Gastrocnemius medialis (tissue), 4 donors: ENCODE data around the gene MEIOB. TPM values are rescaled to one million over a fixed set of nuclear protein-coding genes. Genes with fewer than 3 reads are reported as not detected.
"Not testable (repeated sequence)": the region's sequence is repeated elsewhere in the genome, so short reads cannot be mapped to it uniquely, and the experiment has no call there.

Experiments
- ATAC-seq, 2 donors: fragments of 150-250 bp; one replicate each; pipeline ENCODE4 v1.9.1; 2016
- DNase-seq, 2 donors: peaks; one replicate each; pipeline ENCODE4 v3.0.0-alpha.2; 2019
- H3K27ac ChIP-seq, 4 donors: fragments of 200-600 bp; sonication (generic); 1 replicate in 1 of 4; 2 replicates in 3 of 4; pipeline ENCODE4 v1.5.1; 2016 to 2018; ENCODE audit warnings: mild to moderate bottlenecking in 2 of 4, moderate library complexity in 1 of 4
- H3K27me3 ChIP-seq, 3 donors: fragments of 200-600 bp; sonication (generic) in 2 of 3; 1 replicate in 1 of 3; 2 replicates in 2 of 3; pipeline versions ENCODE4 v1.5.1 to v1.6.0; 2016 to 2019; ENCODE audit warnings: mild to moderate bottlenecking in 1 of 3, moderate library complexity in 1 of 3
- H3K36me3 ChIP-seq, 2 donors: fragments of 200-600 bp; sonication (generic) in 1 of 2; one replicate each; pipeline ENCODE4 v1.5.1; 2017 to 2018
- H3K4me1 ChIP-seq, 2 donors: fragments of 200-600 bp; sonication (generic) in 1 of 2; one replicate each; pipeline ENCODE4 v1.5.1; 2016 to 2017; ENCODE audit warnings: mild to moderate bottlenecking in 2 of 2
- H3K4me3 ChIP-seq, 4 donors: fragments of 200-600 bp; sonication (generic) in 3 of 4; 1 replicate in 1 of 4; 2 replicates in 3 of 4; pipeline ENCODE4 v1.5.1; 2016 to 2019; ENCODE audit warnings: mild to moderate bottlenecking in 2 of 4
- H3K9me3 ChIP-seq, 3 donors: fragments of 200-600 bp; sonication (generic) in 2 of 3; 1 replicate in 1 of 3; 2 replicates in 2 of 3; pipeline ENCODE4 v1.5.1; 2016 to 2019
- POLR2A ChIP-seq, 2 donors: fragments of 450-650 bp; IDR thresholded peaks; one replicate each; pipeline ENCODE4 v1.6.1; 2017; ENCODE audit warnings: antibody characterized with exemption in 2 of 2, mild to moderate bottlenecking in 2 of 2, moderate library complexity in 2 of 2
- in situ Hi-C, 4 donors: fragments of 200-750 bp; cut with MboI; loops; one replicate each; pipeline versions ENCODE4 v1.15.0 to v1.8.0; 2017; ENCODE audit warnings: low sequenced_read_pairs in 4 of 4
- intact Hi-C: fragments of 100-400 bp; cut with DNase I; formaldehyde crosslinking; loops from one replicate; pipeline ENCODE4 v1.15.1; 2023; ENCODE audit warnings: low total_unique reads
- total RNA-seq, 4 donors: library from RNA; depleted of rRNA; stranded (reverse); fragments of >200 nt; gene quantifications; one replicate each; pipeline versions ENCODE4 v1.1.0 to v1.2.3, GENCODE V29; 2016
- TF ChIP-seq, protein P1 (sequence below), 5 experiments: fragments of 450-650 bp in 3 of 5; fragments of 200-600 bp in 2 of 5; sonication (generic) in 2 of 5; IDR thresholded peaks in 4 of 5; conservative IDR thresholded peaks in 1 of 5; 1 replicate in 4 of 5; 2 replicates in 1 of 5; pipeline ENCODE4 v1.5.1; 2016 to 2019; ENCODE audit warnings: antibody characterized with exemption in 5 of 5, mild to moderate bottlenecking in 3 of 5, moderate library complexity in 3 of 5

MEIOB gene
- total RNA-seq, 4 donors from 2014 or later = not detected

DNA sequence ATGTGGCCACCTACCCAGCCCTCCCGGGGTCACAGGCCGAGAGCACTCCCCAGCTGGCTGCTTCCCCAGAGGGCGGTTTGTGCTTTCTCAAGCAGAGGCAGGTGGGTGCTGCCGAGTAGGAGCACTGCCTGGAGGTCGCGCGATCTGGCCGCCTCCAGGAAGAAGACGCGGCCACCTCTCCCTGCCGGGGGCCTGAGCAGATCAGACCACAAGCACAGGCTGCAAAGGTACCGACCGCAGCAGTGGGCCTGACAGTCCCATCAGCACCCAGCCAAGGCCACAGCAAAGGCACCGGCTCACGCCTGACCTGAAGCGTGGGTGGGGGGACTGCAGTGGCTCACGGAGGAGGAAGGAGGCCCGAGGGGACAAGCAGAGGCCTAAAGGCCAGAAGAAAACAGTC lies 63.3 kb downstream of the MEIOB start:
- Histone ChIP-seq H3K36me3 (peaks cover 0 to 26% of the 10 kb centered on the region in 2 donors), H3K9me3 (no peaks in the 10 kb centered on the region), H3K4me1 (no peaks in the 10 kb centered on the region), H3K27me3 (no peaks in the 10 kb centered on the region), H3K27ac (no peak overlapping the region), H3K4me3 (no peak overlapping the region)
- DNase-seq (no peak), ATAC-seq (no peak)
- TF ChIP-seq, protein P1, sequence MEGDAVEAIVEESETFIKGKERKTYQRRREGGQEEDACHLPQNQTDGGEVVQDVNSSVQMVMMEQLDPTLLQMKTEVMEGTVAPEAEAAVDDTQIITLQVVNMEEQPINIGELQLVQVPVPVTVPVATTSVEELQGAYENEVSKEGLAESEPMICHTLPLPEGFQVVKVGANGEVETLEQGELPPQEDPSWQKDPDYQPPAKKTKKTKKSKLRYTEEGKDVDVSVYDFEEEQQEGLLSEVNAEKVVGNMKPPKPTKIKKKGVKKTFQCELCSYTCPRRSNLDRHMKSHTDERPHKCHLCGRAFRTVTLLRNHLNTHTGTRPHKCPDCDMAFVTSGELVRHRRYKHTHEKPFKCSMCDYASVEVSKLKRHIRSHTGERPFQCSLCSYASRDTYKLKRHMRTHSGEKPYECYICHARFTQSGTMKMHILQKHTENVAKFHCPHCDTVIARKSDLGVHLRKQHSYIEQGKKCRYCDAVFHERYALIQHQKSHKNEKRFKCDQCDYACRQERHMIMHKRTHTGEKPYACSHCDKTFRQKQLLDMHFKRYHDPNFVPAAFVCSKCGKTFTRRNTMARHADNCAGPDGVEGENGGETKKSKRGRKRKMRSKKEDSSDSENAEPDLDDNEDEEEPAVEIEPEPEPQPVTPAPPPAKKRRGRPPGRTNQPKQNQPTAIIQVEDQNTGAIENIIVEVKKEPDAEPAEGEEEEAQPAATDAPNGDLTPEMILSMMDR (IDR thresholded peaks at IDR 0.05 in 4 of 5, conservative IDR thresholded peaks at IDR 0.05 in 1 of 5) = no peak
- TF ChIP-seq POLR2A (IDR thresholded peaks at IDR 0.05) = no peak
- in situ Hi-C loops = no loop called here
- intact Hi-C loops = no loop called here

DNA sequence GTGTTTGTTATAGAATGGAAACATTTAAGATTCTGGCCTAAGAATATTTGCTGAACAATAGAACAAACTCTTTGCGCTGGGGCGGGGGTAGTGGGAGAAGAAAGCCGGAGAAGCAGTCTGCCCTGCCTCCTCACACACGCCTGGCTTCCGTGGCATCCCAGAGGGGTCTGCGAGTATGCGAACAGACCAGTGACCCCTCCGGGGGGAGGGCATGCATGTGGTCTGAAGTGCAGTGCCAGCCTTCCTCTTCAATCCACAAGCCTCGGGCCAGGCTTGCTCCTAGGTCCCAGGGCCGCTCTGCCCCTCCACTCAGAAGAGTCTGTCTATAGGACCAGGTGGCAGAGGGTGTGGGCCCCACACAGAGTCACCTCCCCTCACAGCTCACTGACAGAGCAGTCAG lies 64.3 kb downstream of the MEIOB start:
- Histone ChIP-seq H3K4me3 (no peak overlapping the region), H3K4me1 (no peaks in the 10 kb centered on the region), H3K36me3 (peaks cover 0 to 26% of the 10 kb centered on the region in 2 donors), H3K9me3 (no peaks in the 10 kb centered on the region), H3K27me3 (no peaks in the 10 kb centered on the region), H3K27ac (no peak overlapping the region)
- DNase-seq = no peak
- no peak for ATAC-seq
- intact Hi-C loops (no loop called here), in situ Hi-C loops (no loop called here)
- TF ChIP-seq, protein P1 (IDR thresholded peaks at IDR 0.05 in 4 of 5, conservative IDR thresholded peaks at IDR 0.05 in 1 of 5) = no peak
- TF ChIP-seq POLR2A (IDR thresholded peaks at IDR 0.05) = no peak

DNA sequence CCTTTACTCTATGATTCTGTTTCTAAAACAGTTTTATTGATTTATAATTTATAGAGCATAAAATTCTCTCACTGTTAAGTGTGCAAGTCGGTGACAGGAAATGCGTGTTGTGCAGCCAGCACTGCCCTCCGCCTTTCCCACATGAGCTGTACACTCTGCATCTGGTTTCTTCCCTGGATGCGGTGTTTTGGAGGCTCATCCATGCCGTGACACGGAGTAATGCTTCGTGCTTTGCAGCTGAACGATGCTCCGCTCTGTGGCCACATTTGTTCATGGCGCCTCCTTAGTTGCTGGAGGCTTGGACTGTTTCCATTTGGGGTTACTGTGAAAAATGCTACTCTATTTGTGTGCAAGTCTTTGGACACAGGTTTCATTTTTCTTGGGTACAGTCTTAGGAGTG lies 71.3 kb downstream of the MEIOB start:
- Histone ChIP-seq H3K9me3 (no peaks in the 10 kb centered on the region), H3K27ac (no peak overlapping the region), H3K4me1 (no peaks in the 10 kb centered on the region), H3K27me3 (no peaks in the 10 kb centered on the region), H3K4me3 (no peak overlapping the region), H3K36me3 (peaks cover 0 to 3% of the 10 kb centered on the region in 2 donors)
- intact Hi-C loops = no loop called here
- TF ChIP-seq, protein P1 (IDR thresholded peaks at IDR 0.05 in 4 of 5, conservative IDR thresholded peaks at IDR 0.05 in 1 of 5) = no peak
- TF ChIP-seq POLR2A (IDR thresholded peaks at IDR 0.05) = no peak
- DNase-seq = no peak
- in situ Hi-C loops = no loop called here
- peak in 1 of 2 donors; percentile 21 for ATAC-seq

DNA sequence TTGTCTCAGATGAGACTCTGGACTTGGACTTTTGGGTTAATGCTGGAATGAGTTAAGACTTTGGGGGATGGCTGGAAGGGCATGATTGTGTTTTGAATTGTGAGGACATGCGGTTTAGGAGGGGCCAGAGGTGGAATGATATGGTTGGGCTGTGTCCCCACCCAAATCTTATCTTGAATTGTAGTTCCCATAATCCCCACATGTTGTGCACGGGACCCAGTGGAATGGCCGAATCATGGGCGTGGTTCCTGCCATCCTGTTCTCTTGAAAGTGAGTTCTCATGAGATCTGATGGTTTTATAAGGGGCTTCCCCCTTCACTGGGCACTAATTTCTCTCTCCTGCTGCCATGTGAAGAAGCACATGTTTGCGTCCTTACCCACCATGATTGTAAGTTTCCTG lies 72.7 kb downstream of the MEIOB start:
- not testable (repeated sequence) for H3K36me3 ChIP-seq

DNA sequence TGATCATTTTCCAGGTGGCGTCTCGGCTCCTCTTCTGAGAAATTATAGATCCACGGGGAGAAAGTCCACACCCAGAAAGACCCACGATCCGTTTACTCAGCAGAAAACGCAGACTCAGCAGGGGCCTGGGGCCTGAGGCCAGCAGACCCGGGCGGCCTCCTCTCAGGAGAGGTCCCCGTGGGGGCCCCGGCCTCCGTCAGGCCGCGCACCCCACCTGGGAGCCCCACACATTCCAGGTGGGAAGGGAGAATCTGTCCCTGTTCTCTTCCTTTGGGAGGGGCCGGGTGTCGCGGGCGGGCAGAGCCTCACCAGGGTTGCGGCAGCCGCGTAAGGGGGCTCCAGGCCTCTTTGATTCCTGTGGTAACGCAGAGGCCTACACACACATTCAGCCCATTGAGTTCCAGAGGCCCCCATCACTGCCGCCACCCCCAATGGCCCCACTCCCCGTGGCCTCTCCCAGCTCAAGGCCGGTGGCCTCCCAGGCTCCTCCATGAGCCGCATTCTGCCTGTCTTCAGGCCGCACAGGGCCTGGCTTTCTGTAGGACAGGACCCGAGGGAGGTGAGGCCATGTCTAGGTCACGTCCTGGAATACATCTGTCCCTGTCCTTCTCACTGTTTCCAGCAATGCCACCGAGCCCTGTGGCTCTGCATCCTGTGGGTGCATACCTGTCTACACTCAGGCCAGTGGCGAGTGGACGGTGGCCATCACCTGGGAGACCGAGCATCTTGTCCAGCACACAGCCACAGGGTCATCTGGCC lies 76.9 kb downstream of the MEIOB start:
- no peak overlapping the region for H3K27ac ChIP-seq
- no peaks in the 10 kb centered on the region for H3K4me1 ChIP-seq
- in situ Hi-C loops = no loop called here
- no peaks in the 10 kb centered on the region for H3K27me3 ChIP-seq
- ATAC-seq (no peak), DNase-seq (peak in 1 of 2 donors; percentile 9)
- TF ChIP-seq POLR2A (IDR thresholded peaks at IDR 0.05) = no peak
- TF ChIP-seq, protein P1 (IDR thresholded peaks at IDR 0.05 in 4 of 5, conservative IDR thresholded peaks at IDR 0.05 in 1 of 5) = no peak
- H3K4me3 ChIP-seq = no peak overlapping the region
- peaks cover 0 to 4% of the 10 kb centered on the region in 2 donors for H3K36me3 ChIP-seq
- intact Hi-C loops = no loop called here
- no peaks in the 10 kb centered on the region for H3K9me3 ChIP-seq

More for the DNA sequence above, 72.7 kb downstream of the MEIOB start:
- H3K27me3 ChIP-seq, DNase-seq, H3K9me3 ChIP-seq, ATAC-seq, intact Hi-C loops, in situ Hi-C loops, H3K4me1 ChIP-seq, H3K27ac ChIP-seq, H3K4me3 ChIP-seq: not testable (repeated sequence)
